Mesenteric fat pad (tissue), 1 donor: ENCODE measurements around the gene SPAG5. TPM values are rescaled to one million over a fixed set of nuclear protein-coding genes. Genes with fewer than 3 reads are reported as not detected.

Experiments used
- total RNA-seq: library from RNA; stranded (reverse); fragmentation: NEBNext Ultra II Directional; extraction: Animal tissue kit (Norgen Biotek cat#: 25700); gene quantifications from one replicate; pipeline ENCODE4 v1.2.1, GENCODE V29; 2021
- donor health status: DM: yes; HTN: yes; CAD: no.

The SPAG5 gene
- total RNA-seq, 1 donor from 2014 or later: 3.1 TPM

Other genes with a start within 250 kb of the SPAG5 start
- 79.3 TPM for gene POLDIP2, start 241.5 kb downstream of the SPAG5 start, total RNA-seq
- not detected for gene SEBOX, start 233.8 kb downstream of the SPAG5 start, total RNA-seq
- gene VTN, start 228.7 kb downstream of the SPAG5 start, total RNA-seq: 2.1 TPM
- 10.7 TPM for gene SARM1, start 227.3 kb downstream of the SPAG5 start, total RNA-seq
- gene SLC46A1, start 192.8 kb downstream of the SPAG5 start, total RNA-seq: 13.0 TPM
- gene SLC13A2, start 125.4 kb downstream of the SPAG5 start, total RNA-seq: 0.10 TPM
- gene FOXN1, start 92.7 kb downstream of the SPAG5 start, total RNA-seq: not detected
- gene UNC119, start 46.4 kb downstream of the SPAG5 start, total RNA-seq: 23.0 TPM
- 50.7 TPM for gene PIGS, start 27.5 kb downstream of the SPAG5 start, total RNA-seq
- gene ALDOC, start 22.1 kb downstream of the SPAG5 start, total RNA-seq: 24.8 TPM
- gene RSKR, start 15.2 kb upstream of the SPAG5 start, total RNA-seq: 7.6 TPM
- gene BLTP2, start 46.1 kb upstream of the SPAG5 start, total RNA-seq: 163 TPM
- gene SDF2, start 62.9 kb upstream of the SPAG5 start, total RNA-seq: 41.8 TPM
- 76.6 TPM for gene SUPT6H, start 63.2 kb upstream of the SPAG5 start, total RNA-seq
- gene PROCA1, start 112.9 kb upstream of the SPAG5 start, total RNA-seq: 1.3 TPM
- gene RAB34, start 118.8 kb upstream of the SPAG5 start, total RNA-seq: 43.3 TPM
- gene RPL23A, start 121.0 kb upstream of the SPAG5 start, total RNA-seq: 1,078 TPM
- 3.4 TPM for gene TLCD1, start 127.2 kb upstream of the SPAG5 start, total RNA-seq
- gene NEK8, start 129.8 kb upstream of the SPAG5 start, total RNA-seq: 2.3 TPM
- gene TRAF4, start 145.0 kb upstream of the SPAG5 start, total RNA-seq: 17.5 TPM
- 32.0 TPM for gene FAM222B, start 243.8 kb upstream of the SPAG5 start, total RNA-seq